Prostate gland (tissue), 2 donors: ENCODE measurements around the gene TSHZ3. TPM values are rescaled to one million over a fixed set of nuclear protein-coding genes. Genes with fewer than 3 reads are reported as not detected.

Source experiments
- DNase-seq: peaks from one replicate; pipeline ENCODE4 v3.0.0-alpha.2; 2019; ENCODE audit warnings: low spot score
- H3K27ac ChIP-seq, 2 donors: fragments of 200-600 bp; sonication (generic); 2 replicates each; pipeline ENCODE4 v1.5.1; 2017 to 2019
- H3K27me3 ChIP-seq: fragments of 200-600 bp; sonication (generic); replicated peaks from 2 replicates; pipeline ENCODE4 v1.5.1; 2019; ENCODE audit not compliant: insufficient read depth
- H3K36me3 ChIP-seq, 2 donors: fragments of 200-600 bp; sonication (generic); 1 replicate in 1 of 2; 2 replicates in 1 of 2; pipeline versions ENCODE4 v1.5.1 to v1.8.1; 2017 to 2019
- H3K4me1 ChIP-seq: fragments of 200-600 bp; sonication (generic); replicated peaks from 2 replicates; pipeline ENCODE4 v1.5.1; 2019
- H3K4me3 ChIP-seq, 2 donors: fragments of 200-600 bp; sonication (generic); 2 replicates each; pipeline ENCODE4 v1.5.1; 2017 to 2019
- H3K9me3 ChIP-seq: fragments of 200-600 bp; sonication (generic); 2 replicates; pipeline ENCODE4 v1.5.1; 2017
- CTCF ChIP-seq, 4 experiments: fragments of 200-600 bp in 2 of 4; fragments of 450-650 bp in 2 of 4; sonication (generic) in 2 of 4; IDR thresholded peaks; 1 replicate in 3 of 4; 2 replicates in 1 of 4; pipeline ENCODE4 v1.5.1; 2016 to 2019; ENCODE audit warnings: antibody characterized with exemption in 4 of 4, mild to moderate bottlenecking in 2 of 4, moderate library complexity in 2 of 4
- POLR2A ChIP-seq: fragments of 450-650 bp; IDR thresholded peaks from one replicate; pipeline ENCODE4 v1.6.1; 2016; ENCODE audit warnings: antibody characterized with exemption, mild to moderate bottlenecking
- POLR2AphosphoS5 ChIP-seq: sonication (generic); formaldehyde crosslinking; IDR thresholded peaks from one replicate; pipeline ENCODE4 v1.6.1; 2017; ENCODE audit warnings: antibody characterized with exemption
- WGBS: methylation state at CpG from one replicate; pipeline ENCODE4 v1.1.5; 2018; 5-methylcytosine and 5-hydroxymethylcytosine counted together
- intact Hi-C: fragments of 100-400 bp; cut with DNase I; formaldehyde crosslinking; loops from one replicate; pipeline ENCODE4 v1.14.2; 2022
- total RNA-seq, 2 donors: library from RNA; depleted of rRNA; stranded (reverse); fragments of >200 nt; gene quantifications; one replicate each; pipeline ENCODE4 v1.1.0, GENCODE V29; 2016

TSHZ3 gene
- total RNA-seq, 2 donors from 2014 or later: 10.4 to 18.4 TPM

GRCh38 chr19:31340042-31341025 is 8.9 kb downstream of the TSHZ3 start:
- Histone ChIP-seq H3K27ac (peak overlapping the region; percentile 49 to 53), H3K4me1 (peaks cover 9% of the 10 kb centered on the region), H3K27me3 (no peaks in the 10 kb centered on the region), H3K4me3 (no peak overlapping the region), H3K9me3 (no peaks in the 10 kb centered on the region), H3K36me3 (no peaks in the 10 kb centered on the region)
- DNase-seq: peak; percentile 35
- WGBS: 19% methylated on average over 14 of the region's 14 CpGs
- intact Hi-C loops: no loop called here
- no peak for TF ChIP-seq CTCF (IDR thresholded peaks at IDR 0.05)
- no peak for TF ChIP-seq POLR2A
- no peak for TF ChIP-seq POLR2AphosphoS5

GRCh38 chr19:31339411-31339810 is 9.8 kb downstream of the TSHZ3 start:
- Histone ChIP-seq H3K4me3 (no peak overlapping the region), H3K9me3 (no peaks in the 10 kb centered on the region), H3K4me1 (peaks cover 9% of the 10 kb centered on the region), H3K27ac (peak overlapping the region; percentile 49 to 53), H3K27me3 (no peaks in the 10 kb centered on the region), H3K36me3 (no peaks in the 10 kb centered on the region)
- 17% methylated on average over 5 of the region's 5 CpGs for WGBS
- DNase-seq: no peak
- TF ChIP-seq POLR2A (no peak), POLR2AphosphoS5 (no peak), CTCF (IDR thresholded peaks at IDR 0.05) (no peak)
- intact Hi-C loops: no loop called here

- Histone ChIP-seq H3K4me1 (peaks cover 9% of the 10 kb centered on the region), H3K27me3 (no peaks in the 10 kb centered on the region), H3K36me3 (no peaks in the 10 kb centered on the region), H3K27ac (peak overlapping the region in 1 of 2 donors; percentile 53), H3K9me3 (no peaks in the 10 kb centered on the region), H3K4me3 (no peak overlapping the region)
- intact Hi-C loops: no loop called here
- peak; percentile 25 for DNase-seq
- WGBS: 31% methylated on average over 10 of the region's 10 CpGs
- TF ChIP-seq POLR2AphosphoS5: no peak
- TF ChIP-seq CTCF (IDR thresholded peaks at IDR 0.05): peak in 3 of 4 experiments; percentile 25 to 50 (median 37)
These were observed 11.0 kb downstream of the TSHZ3 start for GRCh38 chr19:31338069-31338776.

GRCh38 chr19:31337008-31337914 is 12.0 kb downstream of the TSHZ3 start:
- no peak for DNase-seq
- intact Hi-C loops: no loop called here
- peaks cover 9% of the 10 kb centered on the region for H3K4me1 ChIP-seq

More at GRCh38 chr19:31337008-31337914, 12.0 kb downstream of the TSHZ3 start:
- 81% methylated on average over 7 of the region's 7 CpGs for WGBS
- no peak for TF ChIP-seq POLR2AphosphoS5
- TF ChIP-seq POLR2A: no peak
- no peak for TF ChIP-seq CTCF (IDR thresholded peaks at IDR 0.05)
- Histone ChIP-seq H3K27ac (no peak overlapping the region), H3K4me3 (no peak overlapping the region), H3K27me3 (no peaks in the 10 kb centered on the region), H3K9me3 (no peaks in the 10 kb centered on the region), H3K36me3 (no peaks in the 10 kb centered on the region)
